HG03521 (cell line): Measurements from ENCODE around the gene TMA7B.

Source experiments
- ATAC-seq: cut with Tn5 transposase; IDR thresholded peaks from one replicate; pipeline ENCODE4 v1.9.1; 2021; ENCODE audit warnings: mild to moderate bottlenecking, moderate library complexity; ENCODE audit not compliant: unreplicated experiment

The TMA7B gene

GRCh38 chr22:39932918-39933649, 27.1 kb upstream of the TMA7B start:
- ATAC-seq, result no peak

- no peak for ATAC-seq
Observed at GRCh38 chr22:39933741-39934140, 26.5 kb upstream of the TMA7B start.

- no peak for ATAC-seq
Observed at GRCh38 chr22:39935116-39935515, 25.1 kb upstream of the TMA7B start.

- no peak for ATAC-seq
Observed at GRCh38 chr22:39935612-39936011, 24.6 kb upstream of the TMA7B start.

GRCh38 chr22:39936523-39937145, 23.6 kb upstream of the TMA7B start:
- no peak for ATAC-seq

GRCh38 chr22:39937906-39938305, 22.3 kb upstream of the TMA7B start:
- no peak for ATAC-seq

- ATAC-seq, result no peak
Observed at GRCh38 chr22:39938509-39939111, 21.6 kb upstream of the TMA7B start.

- no peak for ATAC-seq
Observed at GRCh38 chr22:39939830-39940229, 20.4 kb upstream of the TMA7B start.

- ATAC-seq, result no peak
Observed at GRCh38 chr22:39940757-39941305, 19.4 kb upstream of the TMA7B start.

GRCh38 chr22:39941601-39942000, 18.6 kb upstream of the TMA7B start:
- no peak for ATAC-seq

GRCh38 chr22:39942439-39943230, 17.6 kb upstream of the TMA7B start:
- no peak for ATAC-seq

- no peak for ATAC-seq
Observed at GRCh38 chr22:39943337-39943736, 16.9 kb upstream of the TMA7B start.

- ATAC-seq, result no peak
Observed at GRCh38 chr22:39943953-39944872, 16.0 kb upstream of the TMA7B start.

GRCh38 chr22:39946126-39946502, 14.1 kb upstream of the TMA7B start:
- ATAC-seq, result no peak

GRCh38 chr22:39946503-39947219, 13.5 kb upstream of the TMA7B start:
- ATAC-seq, result no peak

- ATAC-seq, result no peak
Observed at GRCh38 chr22:39947220-39948216, 12.7 kb upstream of the TMA7B start.

- no peak for ATAC-seq
Observed at GRCh38 chr22:39949964-39950737, 10.0 kb upstream of the TMA7B start.
